Activated CD4-positive, CD25-positive, alpha-beta regulatory T cell (primary cell): ENCODE data around the gene PYROXD2.

Experiments used
- DNase-seq, 4 experiments: peaks; one replicate each; lab custom pipeline; 2025; lab: John Stamatoyannopoulos, UW

The PYROXD2 gene

DNA sequence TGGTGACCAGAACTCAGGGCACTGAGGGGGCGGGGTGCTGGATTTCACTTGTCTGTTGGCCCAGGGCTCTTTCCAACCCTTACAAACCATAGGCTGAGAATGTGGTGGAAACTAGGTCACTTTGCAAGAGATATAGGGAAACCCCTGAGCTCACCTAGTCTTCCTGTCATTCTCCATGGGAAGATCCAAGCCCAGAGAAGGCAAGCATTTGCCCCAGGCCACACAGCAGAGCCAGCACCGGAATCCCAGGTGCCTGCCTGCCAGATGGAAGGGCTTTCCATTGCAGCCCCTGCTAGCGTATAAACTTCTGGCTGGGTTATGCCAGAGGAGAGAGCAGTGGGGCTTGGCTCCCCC is 427 bp downstream of the PYROXD2 start:
- no peak for DNase-seq

DNA sequence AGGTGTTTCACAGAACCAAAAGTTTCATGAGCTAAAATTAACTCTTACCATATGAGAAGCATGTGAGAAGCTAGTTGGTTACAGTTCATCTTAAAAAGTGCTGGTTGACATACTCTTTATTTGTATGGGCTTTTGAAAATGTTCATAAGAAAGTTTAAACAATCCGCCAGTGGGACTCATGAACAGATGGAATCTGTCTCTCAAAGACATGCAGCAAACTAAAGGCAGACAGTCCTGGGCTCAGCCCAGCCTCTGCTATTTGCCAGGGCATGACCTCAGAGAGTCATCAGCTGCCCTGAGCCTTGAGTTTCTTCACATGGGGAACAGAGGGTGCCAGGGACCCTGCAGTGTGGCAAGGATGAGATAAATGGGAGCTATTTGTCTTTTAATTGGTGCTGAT is 3.2 kb downstream of the PYROXD2 start:
- no peak for DNase-seq

DNA sequence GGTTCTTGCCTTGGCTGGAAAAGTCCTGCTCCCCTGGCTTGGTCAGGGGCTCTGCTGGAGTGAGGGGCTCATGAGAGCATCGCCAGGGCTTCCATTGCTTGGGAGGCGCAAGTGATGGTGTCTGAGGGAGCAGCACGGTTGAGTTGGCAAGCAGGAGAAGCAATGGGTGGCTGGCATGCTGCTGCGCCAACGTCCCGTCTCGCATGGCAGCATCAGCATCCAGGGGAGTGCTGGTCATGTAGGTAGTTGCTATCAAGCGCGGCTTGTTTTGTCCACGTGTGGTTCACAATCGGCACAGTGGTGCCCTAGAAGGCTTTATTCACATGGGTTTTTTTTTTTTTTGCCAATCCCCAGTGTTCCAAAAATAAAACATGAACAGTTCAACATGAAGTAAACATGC is 3.8 kb downstream of the PYROXD2 start:
- no peak for DNase-seq

DNA sequence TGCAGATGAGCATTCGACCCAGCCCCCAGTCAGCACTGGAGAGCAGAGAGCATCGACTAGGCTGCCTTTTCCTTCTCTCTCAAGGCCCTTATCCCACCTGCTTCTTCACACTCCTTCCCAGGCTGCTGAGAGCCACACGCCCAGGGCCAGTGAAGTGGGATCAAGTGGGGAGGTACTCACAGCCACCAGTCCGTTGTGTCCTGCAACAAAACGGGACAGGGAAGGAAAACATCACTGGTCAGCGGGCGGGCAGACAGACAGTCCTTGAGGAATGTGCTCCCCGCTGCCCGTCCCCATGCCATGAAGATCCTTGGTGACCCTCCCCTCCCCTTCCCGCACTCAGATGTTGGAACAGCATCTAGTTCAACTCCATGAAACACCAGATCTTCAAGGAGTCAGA is 4.2 kb downstream of the PYROXD2 start:
- no peak for DNase-seq

DNA sequence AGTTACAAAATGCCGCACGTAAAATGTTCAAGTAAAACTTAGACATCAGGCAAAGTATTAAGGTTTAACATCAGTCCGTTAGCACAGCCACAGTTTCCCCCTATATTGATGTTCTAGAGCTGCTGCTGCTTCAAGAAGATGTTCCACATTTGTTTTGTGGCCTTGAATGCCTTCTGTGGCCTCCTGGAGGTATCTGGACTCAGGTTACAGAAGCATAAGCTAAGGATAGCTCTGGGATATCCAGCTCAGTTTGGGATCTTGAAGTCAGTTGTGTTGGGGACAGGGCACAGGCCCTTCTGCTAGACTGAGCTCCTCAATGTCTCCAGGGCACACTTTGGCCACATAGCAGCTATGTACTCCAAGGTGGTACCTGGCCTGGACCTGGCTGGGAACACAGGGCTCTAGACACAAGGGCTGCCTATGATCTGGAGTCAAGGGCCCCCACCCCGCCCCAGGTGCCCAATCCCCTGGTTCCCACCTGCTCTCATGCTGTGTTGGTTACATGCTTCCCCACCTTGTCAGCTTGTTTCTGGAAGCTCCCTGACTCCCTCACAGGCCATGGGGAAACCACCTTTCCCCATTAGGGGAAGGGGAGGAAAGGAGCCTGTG is 4.7 kb downstream of the PYROXD2 start:
- DNase-seq = no peak

DNA sequence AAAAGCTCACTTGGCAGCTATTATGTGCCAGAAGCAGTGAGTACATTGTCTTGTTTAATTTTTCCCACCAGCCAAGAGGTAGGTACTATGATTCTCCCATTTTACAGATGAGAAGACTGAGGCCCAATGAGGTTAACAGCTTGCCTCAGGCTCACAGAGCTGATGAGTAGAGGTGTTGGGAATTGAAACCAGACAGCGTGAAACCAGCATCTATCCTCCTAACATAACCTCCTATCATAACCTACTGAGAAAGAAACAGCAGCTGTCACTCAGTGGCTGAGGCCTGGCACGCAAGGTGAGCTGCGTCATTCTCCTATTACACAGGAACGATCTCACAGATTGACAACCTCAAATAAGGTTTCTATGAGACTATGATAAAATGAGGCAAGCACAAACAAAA is 6.2 kb downstream of the PYROXD2 start:
- DNase-seq = no peak

DNA sequence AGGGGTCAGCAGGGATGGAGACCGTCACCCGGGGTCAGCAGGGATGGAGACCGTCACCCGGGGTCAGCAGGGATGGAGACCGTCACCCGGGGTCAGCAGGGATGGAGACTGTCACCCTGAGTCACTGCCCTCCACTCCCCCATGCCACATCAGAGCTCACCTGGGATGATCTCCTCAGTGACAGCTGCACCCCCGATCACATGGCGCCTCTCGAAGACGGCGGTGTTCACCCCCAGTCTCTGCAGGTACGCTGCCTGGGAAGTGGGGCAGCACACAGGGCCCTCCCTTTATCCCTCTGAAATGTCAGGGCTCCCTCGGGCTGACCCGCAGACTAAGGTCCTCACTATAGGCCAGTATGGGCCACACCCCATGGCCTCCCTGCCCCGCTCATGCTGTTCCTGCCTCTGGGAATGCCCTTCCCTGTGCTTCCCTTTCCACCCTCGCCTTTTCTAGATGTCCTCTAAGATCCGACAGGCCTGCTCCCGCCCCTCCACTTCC is 7.2 kb downstream of the PYROXD2 start:
- no peak for DNase-seq

DNA sequence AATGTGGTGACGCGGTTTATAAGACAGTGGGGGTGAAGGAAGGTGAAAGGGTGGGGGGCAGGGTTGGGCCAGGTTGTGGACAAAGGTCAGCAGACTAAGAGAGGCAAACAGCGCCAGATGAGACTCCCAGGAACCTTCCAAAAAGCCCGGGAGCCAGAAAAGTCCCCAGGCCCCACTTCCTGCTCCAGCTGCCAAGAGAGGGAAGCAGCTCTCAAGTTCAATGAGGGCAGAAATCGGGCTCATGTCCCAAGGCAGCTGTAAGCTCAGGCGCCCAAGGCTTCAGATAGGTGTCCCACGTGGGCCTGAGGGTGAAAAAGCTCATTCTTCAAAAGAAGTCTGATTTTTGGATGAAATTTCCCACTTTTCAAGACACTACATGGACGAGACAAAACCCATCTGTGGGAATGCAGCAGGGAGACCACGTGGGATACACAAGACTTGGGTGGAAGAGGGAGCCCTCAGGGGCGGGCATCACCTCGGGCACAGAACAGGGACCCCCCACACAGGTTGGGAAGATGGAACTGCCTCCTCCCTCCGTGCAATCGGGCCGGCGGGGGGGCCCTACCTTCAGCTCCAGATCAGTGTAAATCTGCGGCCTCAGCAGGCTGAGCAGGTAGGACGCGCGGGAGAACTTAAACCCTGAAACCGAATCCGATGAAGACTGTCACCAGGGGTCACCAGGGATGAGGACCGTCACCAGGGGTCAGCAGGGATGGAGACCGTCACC is 7.8 kb downstream of the PYROXD2 start:
- no peak for DNase-seq

DNA sequence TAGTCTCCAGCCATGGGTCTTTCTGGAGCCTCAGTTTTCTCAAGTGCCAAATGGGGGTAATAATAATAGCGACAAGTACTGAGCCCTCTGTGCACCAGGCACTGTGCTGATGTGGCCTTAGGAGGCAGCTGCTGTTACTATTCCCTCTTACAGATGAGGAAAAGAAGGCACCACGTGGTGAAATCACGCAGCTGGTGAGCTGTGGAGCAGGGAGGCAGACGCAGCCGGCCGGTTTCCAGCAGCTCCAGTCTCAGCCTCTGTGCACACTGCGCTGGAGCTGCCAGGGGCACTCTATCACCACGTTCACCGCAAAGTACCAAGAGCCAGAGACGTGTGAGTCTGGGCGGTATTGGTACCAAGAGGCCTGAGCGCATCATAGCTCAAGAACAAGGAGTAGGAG is 9.6 kb downstream of the PYROXD2 start:
- no peak for DNase-seq

DNA sequence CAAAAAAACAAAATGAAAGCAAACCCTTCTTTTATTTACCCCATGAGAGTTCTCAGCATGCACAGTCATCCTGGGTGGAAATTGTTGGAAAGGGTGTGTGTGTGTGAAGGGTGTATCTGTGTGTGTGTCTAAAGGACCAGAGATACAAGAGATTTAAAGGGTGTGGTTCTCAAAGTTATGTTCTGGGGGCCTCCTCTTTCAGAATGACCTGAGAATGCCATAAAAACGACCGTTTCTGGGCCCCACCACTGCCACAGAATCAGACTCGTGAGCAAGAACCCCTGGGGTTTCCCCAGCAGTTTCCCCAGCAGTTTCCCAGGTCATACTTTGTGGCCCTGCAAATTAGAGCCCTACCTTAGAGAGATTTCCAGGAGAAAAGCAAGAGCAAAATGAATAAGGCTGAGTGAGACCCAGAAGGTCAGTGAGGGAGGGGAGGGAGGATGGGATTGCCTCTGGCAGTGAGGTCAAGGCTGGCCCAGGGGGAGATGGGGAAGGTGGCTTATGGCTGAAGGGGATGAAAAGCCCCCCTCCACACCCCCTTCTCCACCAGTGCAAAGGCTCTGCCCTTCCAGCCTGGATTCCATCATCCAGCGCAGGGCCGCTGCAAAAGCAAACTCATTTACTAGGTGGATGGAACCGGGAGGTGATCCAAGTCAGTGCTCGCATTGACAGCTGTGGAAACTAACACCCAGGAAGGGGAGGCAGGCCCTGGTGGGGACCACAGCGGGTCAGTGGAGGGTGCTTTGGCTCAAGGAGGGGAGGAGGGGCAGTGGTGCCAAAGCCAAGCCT is 10.2 kb downstream of the PYROXD2 start:
- DNase-seq = no peak

DNA sequence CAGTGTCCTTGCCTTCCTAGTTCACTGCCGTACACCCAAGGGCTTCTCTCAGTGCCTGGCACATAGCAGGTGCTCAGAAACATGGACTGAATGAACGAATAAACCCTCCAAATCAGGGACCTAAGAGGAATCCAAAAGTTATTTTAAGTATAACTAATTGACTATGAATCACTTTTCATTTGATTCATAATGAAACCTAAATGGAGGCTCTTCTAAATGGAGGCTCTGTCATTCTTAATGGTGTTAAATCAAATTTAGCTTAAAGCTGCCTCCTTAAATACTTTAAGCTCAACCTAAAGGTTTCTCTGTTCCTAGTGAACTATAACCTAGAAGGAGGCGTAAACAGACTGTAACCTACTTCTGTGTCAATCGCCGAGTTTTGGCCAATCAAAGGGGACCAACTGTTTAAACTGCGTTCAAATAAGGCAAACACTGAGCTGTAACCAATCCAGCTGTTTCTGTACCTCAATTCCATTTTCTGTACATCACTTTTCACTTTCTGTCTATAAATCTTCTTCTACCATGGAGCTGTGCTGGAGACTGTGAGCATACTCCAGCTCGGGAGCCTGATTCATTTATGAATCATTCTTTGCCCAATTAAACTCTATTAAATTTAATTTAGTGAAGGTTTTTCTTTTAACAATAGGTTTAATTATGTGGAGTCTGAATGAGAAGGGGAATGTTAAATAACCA is 11.0 kb downstream of the PYROXD2 start:
- no peak for DNase-seq

DNA sequence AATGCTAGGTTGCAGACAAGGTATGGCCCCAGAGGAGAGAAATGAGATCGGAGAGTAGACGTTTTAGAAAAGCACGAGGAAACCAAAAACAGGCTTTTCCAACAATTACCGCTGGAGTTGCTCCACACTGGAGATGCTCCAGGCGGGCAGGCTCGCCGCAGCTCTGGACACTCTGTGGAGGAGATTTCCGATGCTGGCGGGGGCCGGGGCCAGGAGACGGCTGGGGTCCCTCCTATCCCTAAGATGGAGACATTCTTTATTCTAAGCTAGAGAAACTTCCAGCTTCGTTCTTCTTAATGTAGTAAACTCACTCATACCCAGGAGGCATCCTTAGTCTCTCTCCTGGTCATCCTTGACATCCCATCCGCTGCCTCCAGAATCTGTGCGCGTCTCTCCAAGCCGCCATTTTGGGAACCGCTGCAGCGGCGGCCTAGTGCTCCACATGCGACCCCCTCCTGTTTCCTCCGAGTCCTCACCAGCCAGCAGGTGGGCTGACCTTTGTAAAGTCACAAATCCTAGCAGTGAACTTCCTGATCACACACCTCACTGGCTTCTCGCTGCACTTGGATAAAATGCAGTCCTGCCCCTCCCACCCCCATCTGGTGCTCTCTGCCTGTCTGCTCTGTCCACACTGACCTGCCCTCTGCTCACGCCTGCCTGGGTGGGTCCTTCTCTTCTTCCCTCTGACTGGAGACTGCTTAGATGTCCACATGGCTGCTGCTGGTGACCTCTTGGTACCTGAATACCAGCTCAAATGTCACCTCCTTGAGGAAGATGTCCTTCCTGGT is 11.9 kb downstream of the PYROXD2 start:
- DNase-seq = no peak

DNA sequence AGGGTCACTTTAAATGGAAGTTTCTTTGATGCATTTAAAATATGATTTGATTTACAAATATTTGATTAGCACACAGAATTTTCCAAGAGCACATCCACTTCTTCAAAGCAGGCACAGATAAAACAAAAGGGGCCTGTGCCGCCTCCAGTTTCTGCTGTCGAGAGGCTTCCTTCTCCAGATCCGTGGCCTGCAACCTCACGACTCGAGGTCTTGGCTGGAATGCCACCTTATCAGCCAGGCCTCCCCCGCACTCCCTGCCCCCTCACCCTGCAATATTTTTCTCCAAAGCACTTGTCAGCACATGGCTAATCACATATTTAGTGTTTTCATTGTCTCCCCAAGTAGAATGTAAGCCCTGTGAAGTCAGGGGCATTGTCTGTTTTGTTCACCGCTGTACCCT is 12.5 kb downstream of the PYROXD2 start:
- DNase-seq = no peak

DNA sequence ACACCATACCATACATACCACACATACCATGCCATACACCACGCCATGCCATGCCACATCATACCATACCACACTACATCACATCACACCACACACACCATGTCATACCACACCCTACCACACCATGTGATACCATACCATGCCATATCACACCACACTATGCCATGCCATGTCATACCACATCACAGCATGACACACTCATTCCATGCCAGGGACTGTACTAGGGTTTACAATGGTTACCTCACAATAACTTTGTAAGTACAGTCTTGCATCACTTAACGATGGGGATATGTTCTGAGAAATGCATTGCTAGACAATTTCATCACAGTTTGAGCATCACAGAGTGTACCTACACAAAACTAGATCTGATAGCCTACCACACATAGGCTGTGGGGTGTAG is 14.5 kb downstream of the PYROXD2 start:
- DNase-seq = no peak

DNA sequence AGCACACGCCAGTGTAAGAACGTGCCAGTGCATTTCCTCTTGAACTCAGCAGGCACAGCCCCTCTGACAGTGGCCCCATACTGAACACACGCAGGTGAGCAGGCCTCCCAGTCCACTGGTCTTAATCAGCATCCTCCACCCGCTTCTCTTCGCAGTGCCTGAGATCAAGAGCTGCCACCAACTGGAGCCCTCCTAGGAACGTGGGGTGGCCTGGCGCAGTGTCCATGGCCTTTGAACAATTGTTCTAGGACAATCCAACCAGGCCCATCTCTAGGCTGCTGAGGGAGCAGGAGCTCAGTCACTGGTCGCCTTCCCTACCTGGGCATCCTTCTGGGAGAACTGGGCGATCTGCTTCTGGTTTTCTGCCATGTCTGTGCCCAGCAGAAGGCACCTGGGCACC is 15.2 kb downstream of the PYROXD2 start:
- no peak for DNase-seq

DNA sequence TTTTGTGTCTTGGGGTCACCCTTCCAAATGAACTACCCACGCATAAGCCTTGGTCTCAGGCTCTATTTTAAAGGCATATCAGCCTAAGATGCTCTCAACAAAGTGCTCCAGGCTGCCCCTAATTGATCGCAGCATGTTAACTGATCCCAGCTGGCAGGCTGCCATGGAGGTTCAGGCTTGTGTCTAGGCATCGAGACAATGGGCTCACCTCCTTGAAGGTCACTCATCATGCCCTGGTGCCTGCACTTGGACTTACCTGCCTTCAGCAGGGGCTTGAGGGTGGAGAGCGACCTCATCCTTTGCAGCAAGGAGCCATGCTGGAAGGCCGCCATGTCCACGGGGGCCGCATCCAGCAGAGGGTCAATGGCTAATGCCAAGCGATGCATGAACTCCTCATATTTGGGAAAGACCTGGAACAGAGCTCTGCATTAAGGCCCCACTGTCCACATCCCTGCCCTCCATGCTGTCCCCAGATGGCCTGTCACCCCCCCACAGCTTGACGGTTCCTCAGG is 17.8 kb downstream of the PYROXD2 start:
- no peak for DNase-seq

DNA sequence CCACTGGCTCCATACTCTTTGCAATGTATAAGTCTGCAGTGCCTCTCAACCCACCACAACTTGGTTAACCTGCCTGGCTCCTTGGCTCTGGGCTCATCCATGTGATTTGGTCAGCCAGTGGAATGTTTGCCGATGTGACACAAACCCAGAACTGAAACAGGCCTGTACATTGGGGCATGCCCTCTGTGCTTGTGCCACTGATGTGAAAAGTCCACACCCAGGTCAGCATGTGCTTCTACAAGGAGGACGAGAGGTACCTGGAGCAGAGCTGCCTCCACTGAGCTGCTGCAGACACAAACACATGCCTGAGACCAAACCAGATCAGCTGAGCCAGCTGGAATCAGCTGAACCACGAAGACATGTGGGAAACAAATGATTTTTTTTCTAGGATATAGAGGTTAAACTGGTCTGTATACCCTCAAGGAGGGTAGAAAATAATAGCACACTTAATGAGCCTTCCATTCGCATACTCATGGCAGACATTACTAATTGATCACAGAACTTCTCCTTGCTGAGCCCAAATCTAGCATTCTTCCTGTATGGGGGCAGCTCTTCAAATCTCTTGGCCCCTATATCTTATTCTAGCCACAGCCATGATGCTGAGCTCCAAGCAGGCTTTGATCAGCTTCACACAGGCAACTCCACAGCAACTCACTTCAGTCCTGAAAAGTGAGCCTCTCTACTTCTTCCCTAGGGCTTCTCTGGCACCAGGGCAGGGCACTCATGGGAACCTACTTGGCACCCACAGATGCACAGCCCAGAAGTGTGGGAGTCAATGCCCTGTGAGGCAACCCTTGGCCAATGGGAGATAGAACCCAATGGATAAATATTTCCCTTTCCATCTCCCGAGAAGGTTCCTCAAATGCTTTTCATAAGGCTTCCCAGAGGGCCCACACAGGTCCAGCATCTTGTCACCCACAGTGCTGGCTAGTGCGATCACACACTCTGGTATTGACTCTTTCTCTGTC is 18.6 kb downstream of the PYROXD2 start:
- no peak for DNase-seq

DNA sequence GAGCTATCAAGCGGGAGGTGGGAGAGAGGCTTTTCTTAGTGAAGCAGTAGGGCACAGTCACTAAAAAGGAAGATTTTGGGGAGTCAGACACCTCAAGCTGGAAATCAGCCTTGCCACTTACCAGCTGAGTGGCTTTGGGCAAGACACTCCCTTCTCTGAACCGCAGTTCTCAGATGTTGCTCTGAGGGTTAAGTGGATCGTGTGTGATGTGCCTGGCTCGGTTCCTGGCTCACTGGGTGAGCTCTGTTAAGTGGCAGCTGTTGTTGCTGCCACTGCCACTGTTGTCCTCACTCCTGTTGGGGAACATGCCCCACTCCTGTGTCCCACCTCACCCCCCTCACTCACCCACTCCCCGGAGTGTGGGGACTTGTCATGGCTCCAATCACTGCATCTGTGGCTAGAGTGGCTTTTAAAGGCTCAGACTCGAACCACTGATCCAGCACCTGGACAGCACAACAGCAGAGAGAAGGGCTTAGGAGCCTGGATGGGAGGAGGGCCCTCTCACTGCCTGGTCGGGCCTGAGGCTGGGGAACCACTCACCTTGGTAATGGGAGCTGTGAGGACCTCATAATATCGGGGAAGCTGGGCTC is 20.0 kb downstream of the PYROXD2 start:
- no peak for DNase-seq

DNA sequence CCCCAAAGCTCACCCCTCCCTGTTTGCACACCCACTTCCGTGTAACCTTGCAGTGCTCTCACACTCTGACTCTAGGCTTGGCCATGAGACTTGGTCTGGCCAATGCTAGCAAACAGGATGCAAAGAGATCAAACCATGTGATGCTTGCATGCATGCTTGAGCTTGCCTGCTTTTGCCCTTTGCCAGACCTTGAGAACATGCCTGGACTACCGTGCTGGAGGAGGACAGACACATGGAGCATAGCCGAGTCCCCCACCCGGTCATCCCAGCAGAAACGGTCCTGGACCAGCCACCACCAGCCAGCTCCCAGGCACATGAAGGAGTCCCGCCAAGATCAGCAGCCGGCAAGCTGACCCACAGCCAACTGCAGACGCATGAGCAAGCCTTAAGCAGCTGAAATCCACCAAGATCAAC is 23.4 kb downstream of the PYROXD2 start:
- DNase-seq = no peak

DNA sequence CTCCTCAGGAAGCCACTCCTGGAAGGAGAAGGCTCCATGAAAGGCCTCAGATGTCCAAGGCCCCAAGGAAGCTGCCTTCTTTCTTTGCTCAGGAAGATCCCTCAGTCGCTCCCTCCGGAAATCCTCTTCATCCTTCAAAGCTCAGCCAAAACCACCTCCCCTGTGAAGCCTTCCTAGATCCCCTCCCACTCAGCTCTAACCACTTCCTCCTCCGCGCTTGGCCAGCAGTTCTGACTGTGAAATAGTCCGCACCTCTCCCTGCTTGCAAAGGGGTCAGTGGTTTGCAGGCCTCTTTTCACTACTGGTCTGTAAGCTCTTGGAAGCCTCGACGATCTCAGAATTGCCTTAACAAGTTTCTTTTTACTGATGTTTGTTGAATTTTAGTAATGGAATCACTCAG is 23.9 kb downstream of the PYROXD2 start:
- DNase-seq = no peak
